DOHH2 (cell line): ENCODE results near the gene SCNN1A.

Experiments
- H3F3A ChIP-seq: fragments of 200-600 bp; sonication (generic), shearing (Covaris generic); 2 replicates; pipeline ENCODE4 v1.6.0; 2016; ENCODE audit warnings: antibody characterized with exemption, mild to moderate bottlenecking; ENCODE audit not compliant: control insufficient read depth, insufficient read depth
- H3K27ac ChIP-seq: fragments of 200-600 bp; sonication (generic); 2 replicates; pipeline ENCODE4 v1.5.1; 2014; ENCODE audit warnings: low read depth, mild to moderate bottlenecking, low read length, moderate library complexity
- H3K27me3 ChIP-seq: fragments of 200-600 bp; sonication (generic); 2 replicates; pipeline ENCODE4 v1.6.1; 2014; ENCODE audit warnings: mild to moderate bottlenecking, low read length, mixed read lengths; ENCODE audit not compliant: control insufficient read depth
- H3K36me3 ChIP-seq: fragments of 200-600 bp; sonication (generic); 2 replicates; pipeline ENCODE4 v1.6.1; 2014; ENCODE audit warnings: mild to moderate bottlenecking, low read length, moderate library complexity, mixed read lengths; ENCODE audit not compliant: control insufficient read depth
- H3K4me1 ChIP-seq: fragments of 200-600 bp; sonication (generic); 2 replicates; pipeline ENCODE4 v1.6.1; 2014; ENCODE audit warnings: mild to moderate bottlenecking, low read length, mixed read lengths; ENCODE audit not compliant: control insufficient read depth
- H3K4me2 ChIP-seq: fragments of 200-600 bp; sonication (generic); 2 replicates; pipeline ENCODE4 v1.6.0; 2014; ENCODE audit warnings: mild to moderate bottlenecking, low read length, moderate library complexity
- H3K4me3 ChIP-seq: fragments of 200-600 bp; sonication (generic); 2 replicates; pipeline ENCODE4 v1.5.1; 2014; ENCODE audit warnings: mild to moderate bottlenecking, low read length, mixed read lengths
- H3K79me2 ChIP-seq: fragments of 200-600 bp; sonication (generic); 2 replicates; pipeline ENCODE4 v1.6.1; 2014; ENCODE audit warnings: mild to moderate bottlenecking, low read length, mixed read lengths; ENCODE audit not compliant: control insufficient read depth
- H3K9me2 ChIP-seq: fragments of 200-600 bp; sonication (generic); replicated peaks from 2 replicates; pipeline ENCODE4 v1.6.1; 2014; ENCODE audit warnings: mild to moderate bottlenecking, low read length, mixed read lengths; ENCODE audit not compliant: control insufficient read depth
- H3K9me3 ChIP-seq: fragments of 200-600 bp; sonication (generic); 2 replicates; pipeline ENCODE4 v1.6.1; 2014; ENCODE audit warnings: antibody characterized with exemption, low read length, mixed read lengths; ENCODE audit not compliant: control insufficient read depth, insufficient read depth
- H4K20me1 ChIP-seq: fragments of 200-600 bp; sonication (generic); 2 replicates; pipeline ENCODE4 v1.6.0; 2014; ENCODE audit warnings: low read depth, mild to moderate bottlenecking, antibody characterized with exemption, low read length, moderate library complexity; ENCODE audit not compliant: control insufficient read depth, insufficient read depth
- CTCF ChIP-seq: fragments of 200-600 bp; sonication (generic); IDR thresholded peaks from one replicate; pipeline ENCODE4 v1.5.1; 2014; ENCODE audit warnings: antibody characterized with exemption, mild to moderate bottlenecking, low read depth, low read length; ENCODE audit not compliant: poor library complexity, severe bottlenecking
- EZH2phosphoT487 ChIP-seq: fragments of 200-600 bp; sonication (generic); IDR thresholded peaks from 2 replicates; pipeline ENCODE4 v1.6.1; 2017; ENCODE audit warnings: borderline replicate concordance, mild to moderate bottlenecking, antibody characterized with exemption, low read length, moderate library complexity, mixed read lengths

Gene SCNN1A

GRCh38 chr12:6330999-6331714 is 44.2 kb downstream of the SCNN1A start:
- H3K9me3 ChIP-seq = no peaks in the 10 kb centered on the region
- TF ChIP-seq CTCF (no peak), EZH2phosphoT487 (no peak)
- H3K9me2 ChIP-seq = no peaks in the 10 kb centered on the region
- H3K27ac ChIP-seq = no peak overlapping the region
- peaks cover 35% of the 10 kb centered on the region for H3K4me1 ChIP-seq
- no peaks in the 10 kb centered on the region for H4K20me1 ChIP-seq
- H3K4me3 ChIP-seq = no peak overlapping the region
- no peaks in the 10 kb centered on the region for H3K27me3 ChIP-seq
- peaks cover 21% of the 10 kb centered on the region for H3K79me2 ChIP-seq
- peaks cover 75% of the 10 kb centered on the region for H3K36me3 ChIP-seq
- H3F3A ChIP-seq = 0 out of 2 replicates have a peak, but pooled peaks cover 3% of the 10 kb centered on the region
- peak overlapping the region; percentile 40 for H3K4me2 ChIP-seq

DNA sequence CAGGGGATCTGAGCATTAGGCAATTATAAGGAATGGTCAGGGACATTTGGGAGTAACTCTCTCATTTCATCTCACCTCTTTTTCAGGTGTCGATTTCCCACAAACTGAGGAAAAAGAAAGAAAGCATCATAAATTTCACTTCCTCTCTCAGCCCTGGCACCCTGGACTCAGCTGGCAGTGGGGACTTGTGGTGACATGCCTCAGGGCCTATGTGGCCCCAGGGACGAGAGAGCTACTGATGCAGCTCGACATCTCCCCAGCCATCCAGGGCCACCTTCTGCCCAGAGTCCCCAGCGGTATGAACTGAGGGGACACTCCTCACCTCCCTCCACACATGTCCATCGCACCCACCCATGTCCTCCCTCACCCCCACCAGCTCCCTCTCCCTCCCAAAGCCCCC is 45.2 kb downstream of the SCNN1A start:
- H4K20me1 ChIP-seq = no peaks in the 10 kb centered on the region
- peak overlapping the region; percentile 40 for H3K4me2 ChIP-seq
- no peak for TF ChIP-seq CTCF
- no peak for TF ChIP-seq EZH2phosphoT487
- H3K9me3 ChIP-seq = no peaks in the 10 kb centered on the region
- H3K4me3 ChIP-seq = no peak overlapping the region
- peaks cover 31% of the 10 kb centered on the region for H3K4me1 ChIP-seq
- H3K36me3 ChIP-seq = peaks cover 72% of the 10 kb centered on the region
- H3K79me2 ChIP-seq = peaks cover 12% of the 10 kb centered on the region
- no peaks in the 10 kb centered on the region for H3K27me3 ChIP-seq
- H3K9me2 ChIP-seq = no peaks in the 10 kb centered on the region
- no peaks in the 10 kb centered on the region for H3F3A ChIP-seq
- 0 out of 2 replicates have a peak overlapping the region, but pooled peaks have one; percentile 5 for H3K27ac ChIP-seq

GRCh38 chr12:6329703-6330064 is 45.7 kb downstream of the SCNN1A start:
- Histone ChIP-seq H3K4me1 (peaks cover 28% of the 10 kb centered on the region), H3K36me3 (peaks cover 67% of the 10 kb centered on the region), H3F3A (no peaks in the 10 kb centered on the region)

More at GRCh38 chr12:6329703-6330064, 45.7 kb downstream of the SCNN1A start:
- no peaks in the 10 kb centered on the region for H3K9me2 ChIP-seq
- H3K4me3 ChIP-seq = no peak overlapping the region
- no peak for TF ChIP-seq EZH2phosphoT487
- no peak for TF ChIP-seq CTCF
- no peak overlapping the region for H3K27ac ChIP-seq
- H3K4me2 ChIP-seq = no peak overlapping the region
- H3K79me2 ChIP-seq = peaks cover 7% of the 10 kb centered on the region
- no peaks in the 10 kb centered on the region for H3K27me3 ChIP-seq
- no peaks in the 10 kb centered on the region for H4K20me1 ChIP-seq
- H3K9me3 ChIP-seq = no peaks in the 10 kb centered on the region
